GM12878 (cell line): ENCODE measurements around the gene POT1. TPM values are rescaled to one million over a fixed set of nuclear protein-coding genes. Genes with fewer than 3 reads are reported as not detected.

Source experiments
- ATAC-seq: fragments of 200-7000 bp; cut with Tn5 transposase; 3 replicates; pipeline ENCODE4 v1.9.1; 2020; ENCODE audit warnings: mild to moderate bottlenecking, moderate library complexity
- BruUV-seq: library from RNA; stranded (reverse); fragments of 400-500 nt; replicated peaks from 2 replicates; lab custom pipeline; 2021; lab: Mats Ljungman, UMichigan
- CTCF ChIA-PET: fragments of 300-600 bp; sonication (Branson Sonifier 250); formaldehyde crosslinking; extraction: SDS; loops from one replicate; lab custom pipeline; 2021; ENCODE audit warnings: inconsistent platforms; lab: Yijun Ruan, JAX
- POLR2A ChIA-PET: fragments of 350-600 bp; formaldehyde crosslinking; extraction: SDS; loops from one replicate; lab custom pipeline; 2021; ENCODE audit warnings: inconsistent platforms; lab: Charles Lee
- RAD21 ChIA-PET: fragments of 300-600 bp; sonication (Branson Sonifier 250); formaldehyde crosslinking; loops from one replicate; lab custom pipeline; 2023; ENCODE audit warnings: antibody characterized with exemption; ENCODE audit not compliant: unreplicated experiment; lab: Charles Lee
- SMC1A ChIA-PET: fragments of 300-600 bp; sonication (Branson Sonifier 250); formaldehyde crosslinking; loops from one replicate; lab custom pipeline; 2023; ENCODE audit not compliant: unreplicated experiment, uncharacterized antibody; lab: Charles Lee
- DNase-seq: peaks from one replicate; pipeline ENCODE4 v3.0.0-alpha.2; 2011; ENCODE audit warnings: low read depth, low spot score
- FAIRE-seq: peaks from 3 replicates; lab custom pipeline; 2011; peaks lifted over from hg19 to GRCh38; lab: Jason Lieb, UNC
- H2AFZ ChIP-seq: 2 replicates; pipeline ENCODE4 v1.6.0; 2011; ENCODE audit warnings: low read depth, low read length, control low read depth; ENCODE audit not compliant: control insufficient read depth
- H3K27ac ChIP-seq: 2 replicates; pipeline ENCODE4 v1.5.1; 2011; ENCODE audit warnings: control low read depth; ENCODE audit not compliant: control insufficient read depth, insufficient read depth
- H3K27me3 ChIP-seq, 2 experiments: replicated peaks in 1 of 2; 2 replicates each; pipeline versions ENCODE4 v1.6.0 to v1.6.1; 2011; ENCODE audit warnings: low read length in 1 of 2; ENCODE audit not compliant: control insufficient read depth in 2 of 2, insufficient read depth in 2 of 2
- H3K36me3 ChIP-seq, 2 experiments: 2 replicates each; pipeline ENCODE4 v1.5.1; 2011; ENCODE audit warnings: low read length in 1 of 2; ENCODE audit not compliant: control insufficient read depth in 2 of 2, insufficient read depth in 2 of 2
- H3K4me1 ChIP-seq: 2 replicates; pipeline ENCODE4 v1.6.1; 2011; ENCODE audit warnings: mild to moderate bottlenecking, low read length, moderate library complexity, mixed read lengths; ENCODE audit not compliant: control insufficient read depth, insufficient read depth
- H3K4me2 ChIP-seq: 2 replicates; pipeline ENCODE4 v1.6.0; 2011; ENCODE audit warnings: control low read depth; ENCODE audit not compliant: control insufficient read depth, insufficient read depth
- H3K4me3 ChIP-seq: fragments of 200-600 bp; sonication (generic); 2 replicates; pipeline ENCODE4 v1.5.1; 2016
- H3K79me2 ChIP-seq: 2 replicates; pipeline ENCODE4 v1.6.0; 2011; ENCODE audit warnings: low read length; ENCODE audit not compliant: control insufficient read depth, insufficient read depth
- H3K9ac ChIP-seq: 2 replicates; pipeline ENCODE4 v1.8.0; 2011; ENCODE audit warnings: low read length, control low read depth, mixed read lengths; ENCODE audit not compliant: control insufficient read depth, insufficient read depth
- H3K9me3 ChIP-seq: replicated peaks from 3 replicates; pipeline ENCODE4 v1.5.1; 2011; ENCODE audit warnings: mild to moderate bottlenecking, low read length; ENCODE audit not compliant: control insufficient read depth, insufficient read depth
- H4K20me1 ChIP-seq: 2 replicates; pipeline ENCODE4 v1.6.0; 2011; ENCODE audit not compliant: control insufficient read depth, insufficient read depth
- CBX3 ChIP-seq: fragments of 200-600 bp; sonication (generic); IDR thresholded peaks from 2 replicates; pipeline ENCODE4 v1.6.1; 2016; ENCODE audit warnings: low read depth, borderline replicate concordance
- FOS ChIP-seq: IDR thresholded peaks from 3 replicates; pipeline ENCODE4 v1.6.1; 2011; ENCODE audit warnings: borderline replicate concordance; ENCODE audit not compliant: insufficient read length; ENCODE audit errors: extremely low read depth
- HCFC1 ChIP-seq: fragments of 150-350 bp; IDR thresholded peaks from 2 replicates; pipeline ENCODE4 v1.6.1; 2014; ENCODE audit warnings: low read length
- KAT2A ChIP-seq: conservative IDR thresholded peaks from 2 replicates; pipeline ENCODE4 v1.6.1; 2011; ENCODE audit warnings: low read depth, low read length; ENCODE audit not compliant: control insufficient read depth
- NR2C1 ChIP-seq: fragments of 450-650 bp; IDR thresholded peaks from 2 replicates; pipeline ENCODE4 v1.6.1; 2017; ENCODE audit warnings: antibody characterized with exemption, mild to moderate bottlenecking, moderate library complexity
- SMAD5 ChIP-seq: IDR thresholded peaks from 2 replicates; pipeline ENCODE4 v1.6.1; 2016; ENCODE audit warnings: antibody characterized with exemption, low read depth
- YY1 ChIP-seq: IDR thresholded peaks from 2 replicates; pipeline ENCODE4 v1.6.1; 2011; ENCODE audit warnings: low read depth, mild to moderate bottlenecking, low read length
- WGBS: methylation state at CpG from one replicate; pipeline ENCODE4 v1.1.6; 2016; ENCODE audit warnings: low lambda C conversion rate; ENCODE audit not compliant: insufficient replicate concordance, insufficient coverage; ENCODE audit errors: missing lambda C conversion rate; 5-methylcytosine and 5-hydroxymethylcytosine counted together
- in situ Hi-C: fragments of 300-500 bp; cut with MboI; formaldehyde crosslinking; loops from 9 replicates; pipeline ENCODE4 v1.14.3; 2018; ENCODE audit warnings: mixed read lengths
- intact Hi-C: fragments of 100-400 bp; cut with micrococcal nuclease; formaldehyde crosslinking; loops from one replicate; pipeline ENCODE4 v1.14.2; 2022; ENCODE audit not compliant: unreplicated experiment
- polyA plus RNA-seq, 11 experiments: library from polyadenylated mRNA; depleted of rRNA in 4 of 11; unstranded in 6 of 11; stranded (reverse) in 5 of 11; fragments of >200 nt; fragmentation: Nextera tagmentation in 4 of 11; fragmentation: Illumina TruSeq in 1 of 11; extraction: Ambion mirVana in 4 of 11; extraction: Trizol in 1 of 11; gene quantifications; 1 replicate in 1 of 11; 2 replicates in 10 of 11; pipeline versions ENCODE4 v1.2.1 to v1.2.3, GENCODE V29; 2011 to 2016; ENCODE audit warnings: inconsistent platforms in 2 of 11, missing spikeins in 2 of 11, low read depth in 1 of 11
- total RNA-seq, 4 experiments: library from RNA; depleted of rRNA in 3 of 4; stranded (reverse); fragments of >200 nt in 3 of 4; fragmentation: Illumina TruSeq in 1 of 4; extraction: Trizol in 1 of 4; gene quantifications; 2 replicates each; pipeline versions ENCODE4 v1.2.1 to v1.2.3, GENCODE V29; 2013 to 2021
- TF ChIP-seq, protein P1 (sequence below): fragments of 450-650 bp; formaldehyde crosslinking; IDR thresholded peaks from 2 replicates; pipeline ENCODE4 v1.4.0; 2022; ENCODE audit warnings: mild to moderate bottlenecking, moderate library complexity

POT1 gene
- total and polyA plus RNA-seq, 10 of the 15 experiments (the other 5 are each of a cell fraction or from before 2014, with no cell fraction given) = 16.3 to 87.0 (median 33.9) TPM

DNA sequence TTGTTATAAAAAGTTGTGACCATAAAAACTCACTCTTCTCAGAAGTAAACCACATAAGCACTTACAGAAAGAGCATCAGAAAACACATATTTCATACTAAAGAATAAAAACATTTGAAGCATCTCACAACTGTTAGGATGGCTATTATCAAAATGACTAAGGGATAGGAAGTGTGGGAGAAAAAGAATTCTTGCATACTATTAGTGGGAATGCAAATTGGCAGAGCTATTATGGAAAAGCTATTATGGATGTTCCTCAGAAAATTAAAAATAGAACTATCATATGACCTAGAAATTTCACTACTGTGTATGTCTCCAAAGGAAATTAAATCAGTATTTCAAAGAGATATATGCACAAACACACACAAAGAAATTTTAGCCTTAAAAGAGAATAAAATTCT lies 25.2 kb upstream of the POT1 start:
- ChIA-PET CTCF (no interaction called here), SMC1A (interaction anchor here (0.6 kb wide), 1 partner anchor 334 kb away, joined by 3 read pairs; no protein-coding TSS in a partner anchor), POLR2A (no interaction called here), RAD21 (no interaction called here)
- Histone ChIP-seq H3K36me3 (no peaks in the 10 kb centered on the region), H3K79me2 (no peaks in the 10 kb centered on the region), H3K4me3 (no peak overlapping the region), H4K20me1 (no peaks in the 10 kb centered on the region), H3K27ac (no peak overlapping the region), H3K9me3 (no peaks in the 10 kb centered on the region), H2AFZ (no peak overlapping the region), H3K4me1 (no peaks in the 10 kb centered on the region), H3K4me2 (no peak overlapping the region), H3K27me3 (no peaks in the 10 kb centered on the region), H3K9ac (no peak overlapping the region)
- intact Hi-C loops (no loop called here), in situ Hi-C loops (no loop called here)
- ATAC-seq (no peak), FAIRE-seq (no peak), DNase-seq (no peak)
- no TSS peak for BruUV-seq
- TF ChIP-seq SMAD5 (no peak), HCFC1 (no peak)

GRCh38 chr7:124945680-124946079 lies 16.1 kb upstream of the POT1 start:
- FAIRE-seq = no peak
- ChIA-PET RAD21 (no interaction called here), CTCF (no interaction called here), SMC1A (no interaction called here), POLR2A (no interaction called here)
- Histone ChIP-seq H3K9ac (no peak overlapping the region), H3K79me2 (no peaks in the 10 kb centered on the region), H3K27ac (no peak overlapping the region), H3K27me3 (no peaks in the 10 kb centered on the region), H2AFZ (no peak overlapping the region), H3K36me3 (no peaks in the 10 kb centered on the region), H3K9me3 (no peaks in the 10 kb centered on the region), H3K4me2 (no peak overlapping the region), H4K20me1 (no peaks in the 10 kb centered on the region), H3K4me1 (no peaks in the 10 kb centered on the region), H3K4me3 (no peak overlapping the region)
- DNase-seq = no peak
- intact Hi-C loops (no loop called here), in situ Hi-C loops (no loop called here)
- WGBS = 67% methylated on average over 3 of the region's 3 CpGs
- no TSS peak for BruUV-seq
- ATAC-seq = no peak
- TF ChIP-seq, protein P1, sequence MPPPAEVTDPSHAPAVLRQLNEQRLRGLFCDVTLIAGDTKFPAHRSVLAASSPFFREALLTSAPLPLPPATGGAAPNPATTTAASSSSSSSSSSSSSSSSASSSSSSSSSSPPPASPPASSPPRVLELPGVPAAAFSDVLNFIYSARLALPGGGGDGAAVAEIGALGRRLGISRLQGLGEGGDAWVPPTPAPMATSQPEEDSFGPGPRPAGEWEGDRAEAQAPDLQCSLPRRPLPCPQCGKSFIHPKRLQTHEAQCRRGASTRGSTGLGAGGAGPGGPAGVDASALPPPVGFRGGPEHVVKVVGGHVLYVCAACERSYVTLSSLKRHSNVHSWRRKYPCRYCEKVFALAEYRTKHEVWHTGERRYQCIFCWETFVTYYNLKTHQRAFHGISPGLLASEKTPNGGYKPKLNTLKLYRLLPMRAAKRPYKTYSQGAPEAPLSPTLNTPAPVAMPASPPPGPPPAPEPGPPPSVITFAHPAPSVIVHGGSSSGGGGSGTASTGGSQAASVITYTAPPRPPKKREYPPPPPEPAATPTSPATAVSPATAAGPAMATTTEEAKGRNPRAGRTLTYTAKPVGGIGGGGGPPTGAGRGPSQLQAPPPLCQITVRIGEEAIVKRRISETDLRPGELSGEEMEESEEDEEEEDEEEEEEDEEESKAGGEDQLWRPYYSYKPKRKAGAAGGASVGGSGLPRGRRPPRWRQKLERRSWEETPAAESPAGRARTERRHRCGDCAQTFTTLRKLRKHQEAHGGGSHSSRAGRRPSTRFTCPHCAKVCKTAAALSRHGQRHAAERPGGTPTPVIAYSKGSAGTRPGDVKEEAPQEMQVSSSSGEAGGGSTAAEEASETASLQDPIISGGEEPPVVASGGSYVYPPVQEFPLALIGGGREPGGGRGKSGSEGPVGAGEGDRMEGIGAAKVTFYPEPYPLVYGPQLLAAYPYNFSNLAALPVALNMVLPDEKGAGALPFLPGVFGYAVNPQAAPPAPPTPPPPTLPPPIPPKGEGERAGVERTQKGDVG = no peak
- TF ChIP-seq NR2C1 = no peak
- TF ChIP-seq FOS = no peak
- no peak for TF ChIP-seq YY1
- TF ChIP-seq CBX3 = no peak
- TF ChIP-seq KAT2A = no peak
- TF ChIP-seq, all 136 proteins: peak for 0
